ENCODE results near the gene ZNF43. TPM values are rescaled to one million over a fixed set of nuclear protein-coding genes. Genes with fewer than 3 reads are reported as not detected.

ZNF43 gene
- total and polyA plus RNA-seq, 2 of the 8 experiments (the other 6 are each of a cell fraction or from before 2014, with no cell fraction given): 24.7 to 53.1 TPM

- no peak overlapping the region for H2BK120ac ChIP-seq (replicated peaks; ENCODE audit: low read depth, low read length)
- no peak overlapping the region for H2AFZ ChIP-seq (ENCODE audit: low read length)
- no peak overlapping the region for H3K4ac ChIP-seq (replicated peaks; ENCODE audit: insufficient read length, low read depth, low read length)
- no peak for DNase-seq (ENCODE audit: low read depth in 1 of 2, low spot score in 2 of 2)
- no peak overlapping the region for H3K9ac ChIP-seq (replicated peaks in 1 of 4; ENCODE audit: extremely low read depth in 1 of 4, low read depth in 3 of 4, low read length in 3 of 4)
- H2BK5ac ChIP-seq (ENCODE audit: low read depth, low read length): no peak overlapping the region
- H3K18ac ChIP-seq (ENCODE audit: extremely low read depth, low read length): no peak overlapping the region
- peaks cover 4% of the 10 kb centered on the region for H3K23me2 ChIP-seq (ENCODE audit: low read depth, low read length)
- ChIA-PET CTCF (ENCODE audit: partially characterized antibody) (no interaction called here), POLR2A (ENCODE audit: partially characterized antibody) (interaction anchor here (0.8 to 1.9 kb wide), 4 partner anchors 10 to 28 kb away, joined by 4 to 13 read pairs (median 4); partner anchors contain the start of gene ZNF43)
- no peak overlapping the region for H4K5ac ChIP-seq (ENCODE audit: insufficient read length, low read depth, low read length)
- peaks cover 8 to 26% of the 10 kb centered on the region in 2 experiments for H4K20me1 ChIP-seq (replicated peaks in 1 of 2; ENCODE audit: control insufficient read depth in 1 of 2, insufficient read depth in 2 of 2, low read length in 2 of 2)
- H3K79me2 ChIP-seq (ENCODE audit: control insufficient read depth in 1 of 2, insufficient read depth in 2 of 2, low read length in 2 of 2): peaks cover 7 to 59% of the 10 kb centered on the region in 2 experiments
- no peak overlapping the region for H3K14ac ChIP-seq (ENCODE audit: insufficient read length)
- H3K56ac ChIP-seq (replicated peaks; ENCODE audit: insufficient read length, low read depth, low read length): no peak overlapping the region
- H3K36me3 ChIP-seq (ENCODE audit: control insufficient read depth in 2 of 4, insufficient read depth in 4 of 4, low read length in 3 of 4): peaks cover 20 to 66% (median 51%) of the 10 kb centered on the region in 4 experiments
- no peak overlapping the region for H4K91ac ChIP-seq (replicated peaks; ENCODE audit: insufficient read length, low read length)
- no peak overlapping the region for H4K8ac ChIP-seq (ENCODE audit: extremely low read depth, insufficient read depth, low read length)
- H3K9me3 ChIP-seq (ENCODE audit: insufficient read depth in 2 of 2, low read depth in 1 of 2, low read length in 1 of 2): no peaks in the 10 kb centered on the region
- H2BK12ac ChIP-seq (ENCODE audit: low read depth, low read length): no peak overlapping the region
- H2BK20ac ChIP-seq (ENCODE audit: low read length): no peak overlapping the region
- peaks cover 2% of the 10 kb centered on the region; the same call in 1 of the 2 replicates for H3K79me1 ChIP-seq (ENCODE audit: low read depth, low read length)
- no peak overlapping the region for H3K4me3 ChIP-seq (ENCODE audit: extremely low read depth in 1 of 4, insufficient read depth in 2 of 4, low read depth in 3 of 4, low read length in 4 of 4)
- H2BK15ac ChIP-seq (ENCODE audit: low read length): no peak overlapping the region
- H2AK5ac ChIP-seq (ENCODE audit: low read depth, low read length): no peak overlapping the region
- no peak overlapping the region for H3K27ac ChIP-seq (ENCODE audit: low read depth, low read length)
- no peaks in the 10 kb centered on the region for H3K27me3 ChIP-seq (replicated peaks in 1 of 4; ENCODE audit: control insufficient read depth in 3 of 4, extremely low read depth in 1 of 4, insufficient read depth in 3 of 4, low read length in 3 of 4)
- TF ChIP-seq POLR2AphosphoS5 (IDR thresholded peaks at IDR 0.05; ENCODE audit: low read depth, low read length) (peak; percentile 22; the same call in 1 of the 2 replicates), CTCF (IDR thresholded peaks at IDR 0.05; ENCODE audit: control extremely low read depth in 1 of 3, insufficient read depth in 1 of 3, low read depth in 1 of 3, low read length in 3 of 3) (no peak)
- peaks cover 0 to 9% (median 3%) of the 10 kb centered on the region in 4 experiments; a peak in 3 of 7 replicates for H3K4me1 ChIP-seq (replicated peaks in 1 of 4; ENCODE audit: control insufficient read depth in 3 of 4, insufficient read depth in 4 of 4, low read length in 3 of 4)
- FAIRE-seq: no peak
- 95% methylated on average over 6 of the region's 6 CpGs; no CpG with 5 or more reads in 1 of the 2 experiments for WGBS, 2 experiments (ENCODE audit: extremely low coverage in 1 of 2, insufficient coverage in 1 of 2, insufficient read length in 1 of 2, insufficient replicate concordance in 2 of 2, low coverage in 1 of 2, low lambda C conversion rate in 2 of 2, missing lambda C conversion rate in 1 of 2)
- no peak overlapping the region for H3K23ac ChIP-seq (ENCODE audit: insufficient read length)
- H3K4me2 ChIP-seq (ENCODE audit: insufficient read depth in 1 of 2, low read depth in 2 of 2, low read length in 2 of 2): no peak overlapping the region
These were observed 12.7 kb upstream of the ZNF43 start for GRCh38 chr19:21848706-21849105.
